SH-SY5Y (cell line): ENCODE results near the gene LACTB.

Experiments
- GATA2 ChIP-seq: IDR thresholded peaks from 2 replicates; pipeline ENCODE4 v1.6.1; 2011; ENCODE audit warnings: mild to moderate bottlenecking, low read depth, low read length
- GATA3 ChIP-seq: IDR thresholded peaks from 2 replicates; pipeline ENCODE4 v1.6.1; 2011; ENCODE audit warnings: low read depth, mild to moderate bottlenecking, low read length, moderate library complexity

- 0 out of 2 replicates have a peak, but pooled peaks have one; percentile 24 for TF ChIP-seq GATA2
- no peak; the same call in 1 of the 2 replicates for TF ChIP-seq GATA3
These were observed 32.2 kb upstream of the LACTB start for GRCh38 chr15:63089260-63090043.
